Measurements from ENCODE around the gene SLC16A10.
A peak's percentile ranks its signal among the peaks of the same experiment; 100 is the strongest.

Gene SLC16A10

GRCh38 chr6:111204881-111205280 is 117.6 kb downstream of the SLC16A10 start:
- ChIA-PET POLR2A (no interaction called here), CTCF (interaction anchor here (0.6 to 1.1 kb wide), 2 partner anchors 147 to 214 kb away, joined by 4 to 6 read pairs; no protein-coding TSS in a partner anchor)
- no peak for TF ChIP-seq CTCF (IDR thresholded peaks at IDR 0.05; ENCODE audit: insufficient read depth, low read length, missing control alignments)
- H3K4me3 ChIP-seq (ENCODE audit: low read depth, low read length), result no peak overlapping the region
- DNase-seq (ENCODE audit: low read depth, low spot score), result no peak

GRCh38 chr6:111205502-111205901 is 118.2 kb downstream of the SLC16A10 start:
- DNase-seq (ENCODE audit: low read depth, low spot score), result no peak
- H3K4me3 ChIP-seq (ENCODE audit: low read depth, low read length), result no peak overlapping the region
- ChIA-PET CTCF (interaction anchor here (0.6 to 1.1 kb wide), 3 partner anchors 15 to 215 kb away, joined by 4 to 6 read pairs (median 5); no protein-coding TSS in a partner anchor), POLR2A (no interaction called here)
- no peak for TF ChIP-seq CTCF (IDR thresholded peaks at IDR 0.05; ENCODE audit: insufficient read depth, low read length, missing control alignments)

- ChIA-PET POLR2A (interaction anchor here (0.5 kb wide), 1 partner anchor 196 kb away, joined by 3 read pairs; no protein-coding TSS in a partner anchor), CTCF (interaction anchor here (0.6 to 4.2 kb wide), 6 partner anchors 11 to 680 kb away, joined by 3 to 41 read pairs (median 3); no protein-coding TSS in a partner anchor)
- DNase-seq (ENCODE audit: low read depth, low spot score), result no peak
- TF ChIP-seq CTCF (IDR thresholded peaks at IDR 0.05; ENCODE audit: insufficient read depth, low read length, missing control alignments), result no peak
- H3K4me3 ChIP-seq (ENCODE audit: low read depth, low read length), result no peak overlapping the region
These were observed 120.0 kb downstream of the SLC16A10 start for GRCh38 chr6:111207141-111207858.

GRCh38 chr6:111208933-111209332 is 121.6 kb downstream of the SLC16A10 start:
- POLR2A ChIA-PET, result no interaction called here
- DNase-seq (ENCODE audit: low read depth, low spot score), result no peak
- no peak overlapping the region for H3K4me3 ChIP-seq (ENCODE audit: low read depth, low read length)
- no peak for TF ChIP-seq CTCF (IDR thresholded peaks at IDR 0.05; ENCODE audit: insufficient read depth, low read length, missing control alignments)
- CTCF ChIA-PET, result interaction anchor here (0.8 to 7.0 kb wide), 17 partner anchors 7 to 682 kb away, joined by 3 to 67 read pairs (median 4); a partner anchor contains a TSS

GRCh38 chr6:111210194-111210728 is 123.0 kb downstream of the SLC16A10 start:
- TF ChIP-seq CTCF (IDR thresholded peaks at IDR 0.05; ENCODE audit: insufficient read depth, low read length, missing control alignments), result peak; percentile 56
- CTCF ChIA-PET, result interaction anchor here (0.7 to 7.0 kb wide), 22 partner anchors 9 to 683 kb away, joined by 3 to 67 read pairs (median 4); a partner anchor contains a TSS
- POLR2A ChIA-PET, result no interaction called here
- H3K4me3 ChIP-seq (ENCODE audit: low read depth, low read length), result no peak overlapping the region
- DNase-seq (ENCODE audit: low read depth, low spot score), result no peak

- TF ChIP-seq CTCF (IDR thresholded peaks at IDR 0.05; ENCODE audit: insufficient read depth, low read length, missing control alignments), result no peak
- no peak overlapping the region for H3K4me3 ChIP-seq (ENCODE audit: low read depth, low read length)
- no peak for DNase-seq (ENCODE audit: low read depth, low spot score)
- POLR2A ChIA-PET, result no interaction called here
- CTCF ChIA-PET, result interaction anchor here (1.4 to 7.0 kb wide), 3 partner anchors 8 to 200 kb away, joined by 3 to 67 read pairs (median 29); no protein-coding TSS in a partner anchor
These were observed 124.2 kb downstream of the SLC16A10 start for GRCh38 chr6:111211411-111212030.
